Loucy (cell line): ENCODE measurements around the gene DYRK4.

ENCODE experiments used
- H2AFZ ChIP-seq: fragments of 200-600 bp; sonication (generic); 2 replicates; pipeline ENCODE4 v1.6.0; 2016; ENCODE audit warnings: antibody characterized with exemption, mild to moderate bottlenecking, low read length, moderate library complexity
- H3F3A ChIP-seq: fragments of 200-600 bp; 2 replicates; pipeline ENCODE4 v1.6.0; 2016; ENCODE audit warnings: antibody characterized with exemption, low read depth, mild to moderate bottlenecking
- H3K27me3 ChIP-seq: fragments of 200-600 bp; sonication (generic); 2 replicates; pipeline ENCODE4 v1.6.1; 2014; ENCODE audit warnings: low read length, mild to moderate bottlenecking; ENCODE audit not compliant: insufficient read depth, poor library complexity, severe bottlenecking
- H3K36me3 ChIP-seq: fragments of 200-600 bp; sonication (generic); 2 replicates; pipeline ENCODE4 v1.6.1; 2016; ENCODE audit warnings: low read length; ENCODE audit not compliant: insufficient read depth
- H3K4me1 ChIP-seq: fragments of 200-600 bp; sonication (generic); 2 replicates; pipeline ENCODE4 v1.5.1; 2014; ENCODE audit warnings: low read length, mild to moderate bottlenecking; ENCODE audit not compliant: insufficient read depth, poor library complexity, severe bottlenecking
- H3K4me2 ChIP-seq: fragments of 200-600 bp; sonication (generic); 2 replicates; pipeline ENCODE4 v1.6.0; 2014; ENCODE audit warnings: antibody characterized with exemption, low read length, low read depth, mild to moderate bottlenecking; ENCODE audit not compliant: poor library complexity, severe bottlenecking
- H3K4me3 ChIP-seq: fragments of 200-600 bp; sonication (generic); 2 replicates; pipeline ENCODE4 v1.5.1; 2014; ENCODE audit warnings: low read length, mild to moderate bottlenecking, mixed read lengths; ENCODE audit not compliant: poor library complexity, severe bottlenecking
- H3K79me2 ChIP-seq: fragments of 200-600 bp; sonication (generic); 2 replicates; pipeline ENCODE4 v1.6.1; 2014; ENCODE audit warnings: low read length; ENCODE audit not compliant: insufficient read depth
- H3K9ac ChIP-seq: fragments of 200-600 bp; sonication (generic); 2 replicates; pipeline ENCODE4 v1.6.0; 2014; ENCODE audit warnings: mild to moderate bottlenecking, low read depth, low read length, moderate library complexity; ENCODE audit not compliant: poor library complexity, severe bottlenecking
- H3K9me2 ChIP-seq: fragments of 200-600 bp; sonication (generic); replicated peaks from 2 replicates; pipeline ENCODE4 v1.6.1; 2016; ENCODE audit warnings: low read depth, low read length, mixed read lengths
- H3K9me3 ChIP-seq: fragments of 200-600 bp; sonication (generic); 2 replicates; pipeline ENCODE4 v1.6.1; 2014; ENCODE audit warnings: mild to moderate bottlenecking, antibody characterized with exemption, low read length, low read depth; ENCODE audit not compliant: insufficient read depth
- H4K20me1 ChIP-seq: fragments of 200-600 bp; sonication (generic); 2 replicates; pipeline ENCODE4 v1.6.0; 2014; ENCODE audit warnings: antibody characterized with exemption, low read length, mild to moderate bottlenecking; ENCODE audit not compliant: insufficient read depth, poor library complexity, severe bottlenecking
- EZH2phosphoT487 ChIP-seq: fragments of 200-600 bp; IDR thresholded peaks from 2 replicates; pipeline ENCODE4 v1.6.1; 2018; ENCODE audit warnings: antibody characterized with exemption, mild to moderate bottlenecking, moderate library complexity, borderline replicate concordance
- TF ChIP-seq, protein P1 (sequence below): fragments of 200-600 bp; sonication (generic); conservative IDR thresholded peaks from 2 replicates; pipeline ENCODE4 v1.5.1; 2014; ENCODE audit warnings: mild to moderate bottlenecking, antibody characterized with exemption, low read length

DYRK4 gene

DNA sequence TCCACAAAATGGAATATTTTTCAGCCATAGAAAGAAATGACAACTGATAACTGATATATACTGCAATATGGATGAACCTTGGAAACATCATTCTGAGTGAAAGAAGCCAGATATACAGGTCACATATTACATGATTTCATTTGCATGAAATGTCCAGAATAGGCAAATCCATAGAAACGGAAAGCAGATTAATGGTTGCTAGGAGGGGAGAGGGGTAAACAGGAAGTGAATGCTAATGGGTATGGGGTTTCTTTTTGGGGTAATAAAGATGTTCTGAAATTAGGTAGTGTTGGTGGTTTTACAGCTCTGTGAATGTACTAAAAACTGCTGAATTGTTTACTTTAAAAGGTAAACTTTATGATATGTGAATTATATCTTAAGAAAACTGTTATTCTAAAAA lies 16.8 kb upstream of the DYRK4 start:
- H3K9me2 ChIP-seq: no peaks in the 10 kb centered on the region
- H2AFZ ChIP-seq: no peak overlapping the region
- no peak for TF ChIP-seq EZH2phosphoT487
- TF ChIP-seq, protein P1, sequence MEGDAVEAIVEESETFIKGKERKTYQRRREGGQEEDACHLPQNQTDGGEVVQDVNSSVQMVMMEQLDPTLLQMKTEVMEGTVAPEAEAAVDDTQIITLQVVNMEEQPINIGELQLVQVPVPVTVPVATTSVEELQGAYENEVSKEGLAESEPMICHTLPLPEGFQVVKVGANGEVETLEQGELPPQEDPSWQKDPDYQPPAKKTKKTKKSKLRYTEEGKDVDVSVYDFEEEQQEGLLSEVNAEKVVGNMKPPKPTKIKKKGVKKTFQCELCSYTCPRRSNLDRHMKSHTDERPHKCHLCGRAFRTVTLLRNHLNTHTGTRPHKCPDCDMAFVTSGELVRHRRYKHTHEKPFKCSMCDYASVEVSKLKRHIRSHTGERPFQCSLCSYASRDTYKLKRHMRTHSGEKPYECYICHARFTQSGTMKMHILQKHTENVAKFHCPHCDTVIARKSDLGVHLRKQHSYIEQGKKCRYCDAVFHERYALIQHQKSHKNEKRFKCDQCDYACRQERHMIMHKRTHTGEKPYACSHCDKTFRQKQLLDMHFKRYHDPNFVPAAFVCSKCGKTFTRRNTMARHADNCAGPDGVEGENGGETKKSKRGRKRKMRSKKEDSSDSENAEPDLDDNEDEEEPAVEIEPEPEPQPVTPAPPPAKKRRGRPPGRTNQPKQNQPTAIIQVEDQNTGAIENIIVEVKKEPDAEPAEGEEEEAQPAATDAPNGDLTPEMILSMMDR: no peak
- peaks cover 49% of the 10 kb centered on the region for H3K79me2 ChIP-seq
- H3K4me1 ChIP-seq: peaks cover 46% of the 10 kb centered on the region
- no peaks in the 10 kb centered on the region for H3K27me3 ChIP-seq
- peaks cover 27% of the 10 kb centered on the region for H4K20me1 ChIP-seq
- H3K9ac ChIP-seq: no peak overlapping the region
- H3K9me3 ChIP-seq: no peaks in the 10 kb centered on the region
- peaks cover 78% of the 10 kb centered on the region; the same call in 1 of the 2 replicates for H3K36me3 ChIP-seq
- peak overlapping the region; percentile 35 for H3K4me2 ChIP-seq
- H3F3A ChIP-seq: no peaks in the 10 kb centered on the region
- H3K4me3 ChIP-seq: no peak overlapping the region

DNA sequence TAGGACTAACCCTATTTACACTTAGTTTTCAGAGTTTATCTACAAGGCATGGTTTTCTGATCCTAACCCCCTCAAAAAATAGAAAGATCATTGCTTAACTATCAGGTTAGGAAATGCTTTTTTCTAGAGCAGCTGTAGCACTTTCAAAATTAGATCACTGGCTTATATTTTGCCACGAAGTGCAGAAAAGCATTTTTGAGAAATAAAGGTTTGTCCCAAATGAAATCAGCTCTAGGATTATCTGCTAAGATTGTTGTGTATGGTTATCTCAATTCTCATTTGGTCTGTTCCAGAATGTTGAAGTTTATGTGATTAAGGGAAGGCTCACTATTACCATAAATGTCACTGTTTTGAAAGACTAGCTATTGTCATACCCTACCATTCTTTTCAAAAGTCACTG lies 9.8 kb upstream of the DYRK4 start:
- no peak overlapping the region for H2AFZ ChIP-seq
- no peaks in the 10 kb centered on the region for H3F3A ChIP-seq
- H3K36me3 ChIP-seq: peaks cover 86% of the 10 kb centered on the region; the same call in 1 of the 2 replicates
- no peak overlapping the region for H3K9ac ChIP-seq
- H3K4me1 ChIP-seq: no peaks in the 10 kb centered on the region
- H3K4me2 ChIP-seq: no peak overlapping the region
- H3K9me3 ChIP-seq: no peaks in the 10 kb centered on the region
- H4K20me1 ChIP-seq: no peaks in the 10 kb centered on the region
- no peaks in the 10 kb centered on the region for H3K9me2 ChIP-seq
- TF ChIP-seq, protein P1: no peak
- no peak for TF ChIP-seq EZH2phosphoT487
- H3K79me2 ChIP-seq: peaks cover 7% of the 10 kb centered on the region; the same call in 1 of the 2 replicates
- H3K4me3 ChIP-seq: no peak overlapping the region
- no peaks in the 10 kb centered on the region for H3K27me3 ChIP-seq

DNA sequence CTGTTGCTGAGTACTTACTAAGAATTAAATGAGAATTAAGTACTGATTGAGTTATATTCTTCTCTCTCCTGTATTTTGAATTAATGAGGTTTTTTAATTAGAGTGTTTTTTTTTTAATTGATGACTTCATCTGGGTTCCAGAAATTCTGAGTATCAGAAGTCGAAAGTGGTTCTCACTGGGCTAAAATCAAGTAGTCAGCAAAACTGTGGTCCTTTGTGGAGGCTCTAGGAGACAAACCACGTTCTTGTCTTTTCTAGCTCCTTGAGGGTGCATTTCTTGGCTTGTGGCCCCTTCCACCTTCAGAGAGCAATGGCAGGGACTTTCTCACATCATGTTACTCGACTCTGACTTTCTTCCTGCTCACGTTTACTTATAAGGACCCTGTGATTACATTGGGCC lies 8.1 kb upstream of the DYRK4 start:
- H3K36me3 ChIP-seq: peaks cover 82% of the 10 kb centered on the region; the same call in 1 of the 2 replicates
- H3K9me2 ChIP-seq: no peaks in the 10 kb centered on the region
- H3K4me2 ChIP-seq: no peak overlapping the region
- H3K9ac ChIP-seq: no peak overlapping the region
- peaks cover 7% of the 10 kb centered on the region; the same call in 1 of the 2 replicates for H3K79me2 ChIP-seq
- no peak overlapping the region for H2AFZ ChIP-seq
- H3K27me3 ChIP-seq: no peaks in the 10 kb centered on the region
- TF ChIP-seq, protein P1: no peak
- no peak for TF ChIP-seq EZH2phosphoT487
- no peaks in the 10 kb centered on the region for H3K4me1 ChIP-seq
- no peaks in the 10 kb centered on the region for H3K9me3 ChIP-seq
- no peak overlapping the region for H3K4me3 ChIP-seq
- no peaks in the 10 kb centered on the region; the same call in 1 of the 2 replicates for H3F3A ChIP-seq
- no peaks in the 10 kb centered on the region for H4K20me1 ChIP-seq
